HG02798 (cell line): ENCODE results near the gene KYNU.
A peak's percentile ranks its signal among the peaks of the same experiment; 100 is the strongest.
"Not testable (repeated sequence)": the region's sequence is repeated elsewhere in the genome, so short reads cannot be mapped to it uniquely, and the experiment has no call there.

ENCODE experiments used
- ATAC-seq: cut with Tn5 transposase; IDR thresholded peaks from one replicate; pipeline ENCODE4 v1.9.1; 2021; ENCODE audit warnings: mild to moderate bottlenecking; ENCODE audit not compliant: unreplicated experiment, poor library complexity

KYNU gene

GRCh38 chr2:142989273-142990204 is 112.1 kb downstream of the KYNU start:
- ATAC-seq: peak; percentile 83

DNA sequence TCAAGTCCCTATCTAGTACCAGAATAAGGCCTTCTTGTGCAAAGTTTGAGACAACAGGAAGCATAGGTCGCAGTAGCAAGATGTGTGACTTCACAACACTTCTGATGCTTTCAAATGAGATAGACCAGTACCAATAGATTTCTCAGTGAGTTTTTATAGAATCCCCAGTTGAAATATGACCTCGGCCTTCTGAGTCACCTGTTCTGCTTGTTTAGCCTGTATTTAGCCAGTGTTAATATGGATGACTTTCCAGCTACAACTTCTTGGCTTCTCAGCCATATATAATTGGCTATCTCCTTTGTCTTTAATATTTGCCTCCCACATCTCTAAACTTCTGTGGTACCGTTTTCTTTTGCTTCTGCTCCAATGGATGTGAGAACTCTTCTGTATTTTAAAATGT is 113.8 kb downstream of the KYNU start:
- no peak for ATAC-seq

- ATAC-seq: no peak
Measured at GRCh38 chr2:142992840-142993239, 115.4 kb downstream of the KYNU start.

- ATAC-seq: no peak
Measured at GRCh38 chr2:142993771-142994170, 116.3 kb downstream of the KYNU start.

DNA sequence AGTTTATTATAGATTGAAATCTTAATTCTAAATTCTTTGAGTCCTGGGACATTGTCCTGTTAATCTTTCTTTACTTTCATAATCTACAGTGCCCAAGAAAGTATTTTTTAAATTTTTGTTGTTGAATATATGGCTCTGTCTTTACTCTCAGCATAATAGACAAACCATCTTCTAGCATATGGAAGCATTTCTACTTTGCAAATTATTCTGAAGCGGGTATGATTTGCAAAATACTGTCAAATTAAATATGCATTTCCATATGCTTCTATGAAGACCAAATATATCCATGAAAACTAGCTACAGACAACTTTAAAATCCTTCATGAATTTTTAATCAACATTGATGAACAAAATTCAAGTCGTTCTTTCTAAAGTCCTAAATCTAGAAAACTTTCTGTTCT is 117.2 kb downstream of the KYNU start:
- no peak for ATAC-seq

GRCh38 chr2:142997231-142997630 is 119.8 kb downstream of the KYNU start:
- no peak for ATAC-seq

- no peak for ATAC-seq
Measured at GRCh38 chr2:143000599-143000998, 123.1 kb downstream of the KYNU start.

DNA sequence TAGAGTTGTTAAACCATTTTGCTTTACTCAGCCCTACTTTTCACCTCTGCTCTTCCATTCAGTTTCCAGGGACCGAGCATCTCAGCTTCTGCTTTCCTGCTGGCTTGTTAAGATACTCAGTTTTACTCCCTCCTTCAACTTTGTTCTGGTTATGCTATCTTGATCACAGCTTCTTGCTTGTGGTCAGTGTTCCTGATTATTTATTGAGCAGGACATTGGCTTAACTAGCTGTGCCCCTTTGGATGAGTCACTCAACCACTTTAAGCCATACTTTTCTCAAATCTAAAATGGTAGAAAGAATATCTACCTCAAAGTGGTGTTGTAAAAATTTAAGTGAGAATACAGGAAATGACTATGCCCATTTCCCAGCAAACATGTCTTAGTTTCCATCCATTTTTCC is 124.0 kb downstream of the KYNU start:
- ATAC-seq: no peak

DNA sequence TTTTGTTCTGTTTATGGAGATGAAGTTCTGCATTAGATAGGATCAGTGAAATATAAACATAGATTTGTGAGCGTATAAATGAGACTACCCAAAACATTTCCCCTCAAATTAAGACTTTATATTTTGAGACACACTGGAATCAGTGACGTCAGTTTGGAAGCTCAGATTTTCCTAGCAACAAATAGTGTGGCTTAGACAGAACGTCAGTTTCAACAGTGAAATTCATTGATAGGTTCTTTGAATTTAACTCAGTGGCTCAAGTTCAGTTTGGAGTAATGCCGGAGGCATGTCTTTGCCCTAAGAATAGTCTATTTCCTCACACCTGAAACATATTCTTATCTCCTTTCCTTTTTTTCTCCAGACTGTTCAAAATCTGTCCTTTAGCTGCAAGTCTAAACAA is 138.2 kb downstream of the KYNU start:
- no peak for ATAC-seq

- no peak for ATAC-seq
Measured at GRCh38 chr2:143026411-143027054, 149.1 kb downstream of the KYNU start.

GRCh38 chr2:143029141-143029540 is 151.7 kb downstream of the KYNU start:
- ATAC-seq: no peak

GRCh38 chr2:143030127-143030526 is 152.7 kb downstream of the KYNU start:
- no peak for ATAC-seq

GRCh38 chr2:143034292-143035074 is 157.0 kb downstream of the KYNU start:
- ATAC-seq: peak; percentile 91

GRCh38 chr2:143051465-143051864 is 174.0 kb downstream of the KYNU start:
- ATAC-seq: no peak

DNA sequence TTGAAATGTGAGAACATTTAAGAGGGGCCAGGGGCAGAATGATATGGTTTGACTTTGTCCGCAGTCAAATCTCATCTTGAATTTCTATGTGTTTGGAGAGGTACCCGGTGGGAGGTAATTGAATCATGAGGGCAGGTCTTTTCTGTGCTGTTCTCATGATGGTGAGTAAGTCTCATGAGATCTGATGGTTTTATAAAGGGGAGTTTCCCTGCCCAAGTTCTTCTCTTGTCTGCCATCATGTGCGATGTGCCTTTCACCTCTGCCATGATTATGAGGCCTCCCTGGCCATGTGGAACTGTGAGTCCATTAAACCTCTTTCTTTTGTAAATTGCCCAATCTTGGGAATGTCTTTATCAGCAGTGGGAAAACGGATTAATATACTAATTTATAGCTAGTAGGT is 176.0 kb downstream of the KYNU start:
- not testable (repeated sequence) for ATAC-seq

DNA sequence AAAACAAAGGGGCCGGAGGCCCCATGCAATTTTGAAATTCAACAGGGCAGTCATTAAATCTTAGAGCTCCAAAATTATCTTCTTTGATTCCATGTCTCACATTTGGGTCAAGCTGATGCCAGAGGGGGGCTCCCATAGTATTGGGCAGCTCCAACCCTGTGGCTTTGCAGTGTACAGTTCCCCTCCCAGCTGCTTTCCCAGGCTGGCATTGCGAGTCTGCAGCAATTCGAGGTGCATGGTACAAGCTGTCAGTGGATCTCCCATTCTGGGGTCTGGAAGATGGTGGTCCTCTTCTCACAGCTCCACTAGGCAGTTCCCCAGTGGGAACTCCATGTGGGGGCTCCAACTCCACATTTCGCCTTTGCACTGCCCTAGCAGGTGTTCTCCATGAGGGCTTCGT is 179.1 kb downstream of the KYNU start:
- ATAC-seq: no peak

- no peak for ATAC-seq
Measured at GRCh38 chr2:143058851-143059250, 181.4 kb downstream of the KYNU start.

DNA sequence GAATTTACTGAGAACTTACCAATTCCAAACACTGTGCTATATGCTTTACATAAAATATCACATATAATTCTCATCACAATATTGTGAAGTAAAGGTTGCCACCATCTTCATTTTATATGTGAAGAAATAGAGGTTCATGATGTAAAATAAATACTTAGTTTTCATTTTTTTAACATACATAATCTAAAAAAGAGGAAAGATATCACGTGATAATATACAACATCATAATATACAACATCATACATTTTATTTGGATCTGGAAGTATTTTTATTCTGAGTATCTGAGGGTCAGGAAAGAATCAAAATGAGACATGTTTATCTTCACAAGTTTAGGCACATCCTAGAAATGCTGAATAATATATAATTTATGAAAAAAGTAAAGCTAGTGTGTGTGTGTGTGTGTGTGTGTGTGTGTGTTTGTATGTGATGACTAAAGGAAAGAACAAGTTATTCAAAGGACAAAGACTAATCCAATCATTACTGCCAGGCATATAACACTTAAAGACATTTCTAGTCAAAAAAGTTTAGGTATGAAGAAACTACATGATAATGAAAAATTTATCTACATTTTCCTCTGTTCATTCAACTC is 186.2 kb downstream of the KYNU start:
- no peak for ATAC-seq

- no peak for ATAC-seq
Measured at GRCh38 chr2:143068094-143068493, 190.6 kb downstream of the KYNU start.

DNA sequence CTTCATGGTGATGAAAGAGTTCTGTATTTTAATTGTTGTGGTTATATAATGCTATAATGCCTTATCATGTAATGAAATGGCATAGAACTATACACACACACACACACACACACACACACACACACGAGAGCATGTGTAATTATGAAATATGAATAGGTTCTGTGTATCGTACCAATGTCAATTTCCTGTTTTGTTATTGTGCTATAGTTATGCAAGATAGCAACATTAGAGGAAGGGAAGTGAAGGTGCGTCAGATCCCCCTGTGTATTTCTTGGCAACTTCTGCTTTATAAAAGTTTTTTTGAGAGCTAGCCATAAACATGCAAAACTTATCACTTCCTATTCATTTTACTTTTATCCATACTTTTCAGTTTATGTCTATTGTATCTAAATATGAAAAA is 191.0 kb downstream of the KYNU start:
- no peak for ATAC-seq

GRCh38 chr2:143070704-143071103 is 193.2 kb downstream of the KYNU start:
- ATAC-seq: no peak
